22Rv1 (cell line): Measurements from ENCODE around the gene DNAH10.

Experiments used
- ZFX ChIP-seq: fragments of 450-650 bp; IDR thresholded peaks from 2 replicates; pipeline ENCODE4 v1.6.1; 2017; ENCODE audit warnings: antibody characterized with exemption, borderline replicate concordance
- TF ChIP-seq, protein P1 (sequence below): fragments of 450-650 bp; IDR thresholded peaks from 2 replicates; pipeline ENCODE4 v1.5.1; 2017; ENCODE audit warnings: mild to moderate bottlenecking

DNA sequence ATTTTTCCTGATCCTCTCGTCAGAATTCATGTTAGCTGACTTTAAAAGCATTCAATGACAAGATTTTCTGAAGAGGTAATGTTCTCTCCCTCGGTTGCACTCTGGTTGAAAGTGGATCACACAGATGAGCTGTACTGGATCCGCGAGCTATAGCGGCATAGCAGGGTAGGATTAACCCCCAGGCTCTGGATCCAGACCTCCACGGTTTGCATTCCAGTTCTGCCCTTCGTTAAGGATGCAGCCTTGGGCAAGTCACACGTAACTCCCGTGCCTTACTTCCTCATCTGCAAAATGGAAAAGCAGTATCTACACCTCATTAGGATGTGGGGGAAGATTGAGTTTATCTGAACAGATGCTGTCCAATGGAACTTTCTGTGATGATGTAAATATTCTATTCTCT lies 196.8 kb downstream of the DNAH10 start:
- TF ChIP-seq, protein P1, sequence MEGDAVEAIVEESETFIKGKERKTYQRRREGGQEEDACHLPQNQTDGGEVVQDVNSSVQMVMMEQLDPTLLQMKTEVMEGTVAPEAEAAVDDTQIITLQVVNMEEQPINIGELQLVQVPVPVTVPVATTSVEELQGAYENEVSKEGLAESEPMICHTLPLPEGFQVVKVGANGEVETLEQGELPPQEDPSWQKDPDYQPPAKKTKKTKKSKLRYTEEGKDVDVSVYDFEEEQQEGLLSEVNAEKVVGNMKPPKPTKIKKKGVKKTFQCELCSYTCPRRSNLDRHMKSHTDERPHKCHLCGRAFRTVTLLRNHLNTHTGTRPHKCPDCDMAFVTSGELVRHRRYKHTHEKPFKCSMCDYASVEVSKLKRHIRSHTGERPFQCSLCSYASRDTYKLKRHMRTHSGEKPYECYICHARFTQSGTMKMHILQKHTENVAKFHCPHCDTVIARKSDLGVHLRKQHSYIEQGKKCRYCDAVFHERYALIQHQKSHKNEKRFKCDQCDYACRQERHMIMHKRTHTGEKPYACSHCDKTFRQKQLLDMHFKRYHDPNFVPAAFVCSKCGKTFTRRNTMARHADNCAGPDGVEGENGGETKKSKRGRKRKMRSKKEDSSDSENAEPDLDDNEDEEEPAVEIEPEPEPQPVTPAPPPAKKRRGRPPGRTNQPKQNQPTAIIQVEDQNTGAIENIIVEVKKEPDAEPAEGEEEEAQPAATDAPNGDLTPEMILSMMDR = no peak
- no peak for TF ChIP-seq ZFX
